Ascending aorta (tissue), 2 donors: Measurements from ENCODE around the gene PAPSS1. TPM values are rescaled to one million over a fixed set of nuclear protein-coding genes. Genes with fewer than 3 reads are reported as not detected.

Source experiments
- DNase-seq, 2 donors: peaks; one replicate each; pipeline ENCODE4 v3.0.0-alpha.2; 2019; ENCODE audit warnings: low spot score in 2 of 2
- H3K27ac ChIP-seq, 2 donors: fragments of 200-600 bp; sonication (generic); one replicate each; pipeline ENCODE4 v1.5.1; 2016 to 2017; ENCODE audit warnings: mild to moderate bottlenecking in 1 of 2
- H3K27me3 ChIP-seq: fragments of 200-600 bp; sonication (generic); one replicate; pipeline ENCODE4 v1.5.1; 2017
- H3K36me3 ChIP-seq, 2 donors: fragments of 200-600 bp; sonication (generic); one replicate each; pipeline ENCODE4 v1.5.1; 2016
- H3K4me1 ChIP-seq, 2 donors: fragments of 200-600 bp; sonication (generic); one replicate each; pipeline ENCODE4 v1.5.1; 2016 to 2017; ENCODE audit warnings: mild to moderate bottlenecking in 1 of 2
- H3K4me3 ChIP-seq, 2 donors: fragments of 200-600 bp; sonication (generic); one replicate each; pipeline ENCODE4 v1.5.1; 2016 to 2017; ENCODE audit warnings: mild to moderate bottlenecking in 1 of 2
- H3K9me3 ChIP-seq, 2 donors: fragments of 200-600 bp; sonication (generic); one replicate each; pipeline ENCODE4 v1.5.1; 2016
- intact Hi-C: fragments of 100-400 bp; cut with DNase I; formaldehyde crosslinking; loops from one replicate; pipeline ENCODE4 v1.15.1; 2023
- total RNA-seq: library from RNA; depleted of rRNA; stranded (reverse); fragments of >200 nt; gene quantifications from one replicate; pipeline ENCODE4 v1.1.0, GENCODE V29; 2016
- TF ChIP-seq, protein P1 (sequence below), 3 experiments: fragments of 200-600 bp in 2 of 3; fragments of 450-650 bp in 1 of 3; sonication (generic) in 2 of 3; IDR thresholded peaks; one replicate each; pipeline ENCODE4 v1.5.1; 2016 to 2019; ENCODE audit warnings: antibody characterized with exemption in 3 of 3, mild to moderate bottlenecking in 1 of 3, moderate library complexity in 1 of 3

The PAPSS1 gene
- total RNA-seq, 1 donor from 2014 or later = 17.9 TPM

DNA sequence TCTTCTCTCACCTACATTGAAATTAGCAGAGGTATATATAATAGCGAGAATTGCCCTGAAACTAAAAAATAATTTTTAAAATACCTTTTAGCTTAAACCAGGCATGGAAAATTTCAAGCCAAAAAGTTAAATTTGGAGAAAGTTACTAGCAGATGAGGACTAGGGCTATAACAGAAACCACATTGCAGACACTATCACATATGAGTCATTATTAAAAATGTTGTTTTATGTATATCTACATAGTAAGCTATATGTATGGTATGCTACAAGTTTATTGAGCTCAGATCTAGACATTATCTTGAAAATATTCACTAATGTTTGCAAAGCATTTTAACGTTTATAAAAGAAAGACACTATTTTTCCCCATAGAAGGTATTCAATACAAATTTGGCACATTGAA, 147.8 kb downstream of the PAPSS1 start:
- TF ChIP-seq, protein P1, sequence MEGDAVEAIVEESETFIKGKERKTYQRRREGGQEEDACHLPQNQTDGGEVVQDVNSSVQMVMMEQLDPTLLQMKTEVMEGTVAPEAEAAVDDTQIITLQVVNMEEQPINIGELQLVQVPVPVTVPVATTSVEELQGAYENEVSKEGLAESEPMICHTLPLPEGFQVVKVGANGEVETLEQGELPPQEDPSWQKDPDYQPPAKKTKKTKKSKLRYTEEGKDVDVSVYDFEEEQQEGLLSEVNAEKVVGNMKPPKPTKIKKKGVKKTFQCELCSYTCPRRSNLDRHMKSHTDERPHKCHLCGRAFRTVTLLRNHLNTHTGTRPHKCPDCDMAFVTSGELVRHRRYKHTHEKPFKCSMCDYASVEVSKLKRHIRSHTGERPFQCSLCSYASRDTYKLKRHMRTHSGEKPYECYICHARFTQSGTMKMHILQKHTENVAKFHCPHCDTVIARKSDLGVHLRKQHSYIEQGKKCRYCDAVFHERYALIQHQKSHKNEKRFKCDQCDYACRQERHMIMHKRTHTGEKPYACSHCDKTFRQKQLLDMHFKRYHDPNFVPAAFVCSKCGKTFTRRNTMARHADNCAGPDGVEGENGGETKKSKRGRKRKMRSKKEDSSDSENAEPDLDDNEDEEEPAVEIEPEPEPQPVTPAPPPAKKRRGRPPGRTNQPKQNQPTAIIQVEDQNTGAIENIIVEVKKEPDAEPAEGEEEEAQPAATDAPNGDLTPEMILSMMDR (IDR thresholded peaks at IDR 0.05) = no peak
- no peaks in the 10 kb centered on the region for H3K27me3 ChIP-seq

DNA sequence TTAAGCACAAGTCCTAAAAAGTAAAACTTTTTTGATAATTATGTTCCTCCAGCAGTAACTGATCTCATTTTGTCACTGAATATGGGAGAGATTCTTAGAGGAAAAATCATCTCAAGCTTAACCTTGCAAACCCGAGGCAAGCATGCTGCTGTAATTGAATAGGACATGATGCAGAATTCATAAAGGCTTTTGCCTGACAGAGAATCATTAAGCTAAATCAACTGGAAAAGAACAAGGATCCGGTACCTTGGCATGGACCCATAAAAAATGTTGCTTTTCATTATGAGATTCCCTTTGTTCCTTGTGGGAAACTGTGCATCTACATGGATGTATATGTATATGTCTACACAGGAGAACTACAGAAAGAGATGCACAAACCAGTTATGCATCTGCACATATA, 149.1 kb downstream of the PAPSS1 start:
- Histone ChIP-seq H3K4me3 (no peak overlapping the region), H3K27me3 (no peaks in the 10 kb centered on the region), H3K4me1 (no peaks in the 10 kb centered on the region), H3K27ac (no peak overlapping the region), H3K9me3 (no peaks in the 10 kb centered on the region), H3K36me3 (no peaks in the 10 kb centered on the region)
- intact Hi-C loops = no loop called here
- TF ChIP-seq, protein P1 (IDR thresholded peaks at IDR 0.05) = no peak
- no peak for DNase-seq

More for the DNA sequence above, 147.8 kb downstream of the PAPSS1 start:
- H3K4me1 ChIP-seq = no peaks in the 10 kb centered on the region
- H3K9me3 ChIP-seq = no peaks in the 10 kb centered on the region
- DNase-seq = no peak
- no peaks in the 10 kb centered on the region for H3K36me3 ChIP-seq
- intact Hi-C loops = no loop called here
- no peak overlapping the region for H3K4me3 ChIP-seq
- H3K27ac ChIP-seq = no peak overlapping the region

DNA sequence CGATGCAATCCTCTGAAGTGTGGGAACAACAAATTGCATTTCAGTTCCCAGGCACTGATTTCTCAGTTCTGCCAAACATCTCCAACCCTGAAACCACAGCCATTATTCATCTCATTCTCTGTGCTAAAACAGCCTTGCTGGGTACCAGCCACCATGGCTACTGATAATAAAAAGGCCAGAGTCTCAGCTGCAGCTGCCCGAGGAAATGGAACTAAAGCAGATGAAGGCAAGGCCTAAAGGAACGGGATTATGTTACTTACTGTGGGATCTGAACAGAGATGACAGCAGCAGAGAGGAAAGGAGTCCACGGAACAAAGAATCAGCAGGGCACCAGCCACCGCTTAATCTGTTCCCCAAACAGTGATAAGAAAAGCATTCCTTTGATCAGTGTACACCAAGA, 155.7 kb downstream of the PAPSS1 start:
- Histone ChIP-seq H3K4me3 (no peak overlapping the region), H3K27ac (no peak overlapping the region), H3K27me3 (no peaks in the 10 kb centered on the region), H3K9me3 (peaks cover 0 to 14% of the 10 kb centered on the region in 2 donors), H3K36me3 (no peaks in the 10 kb centered on the region), H3K4me1 (no peaks in the 10 kb centered on the region)
- DNase-seq = no peak
- intact Hi-C loops = no loop called here
- TF ChIP-seq, protein P1 (IDR thresholded peaks at IDR 0.05) = no peak

Other genes starting within 250 kb of the PAPSS1 start
- gene SGMS2, start 104.7 kb upstream of the PAPSS1 start, total RNA-seq = 333 TPM
- 23.8 TPM for gene CYP2U1, start 211.3 kb upstream of the PAPSS1 start, total RNA-seq